ENCODE data around the gene SIN3B. TPM values are rescaled to one million over a fixed set of nuclear protein-coding genes. Genes with fewer than 3 reads are reported as not detected.

SIN3B gene
- total RNA-seq, 1 donor from 2014 or later = 17.7 TPM

Small RNAs within 50 kb of the gene (small RNA-seq; reads per million reads assigned to genes)
- gene AC008737.3 = not detected
- 0.51 reads per million, percentile 61 among the genes with 10 or more reads in this experiment for gene RN7SL823P
- gene RN7SL835P = not detected

Other genes starting within 250 kb of the SIN3B start
- 2.6 TPM for gene MED26, start 201.2 kb upstream of the SIN3B start, total RNA-seq
- 48.0 TPM for gene SMIM7, start 169.3 kb upstream of the SIN3B start, total RNA-seq
- 129 TPM for gene TMEM38A, start 168.3 kb upstream of the SIN3B start, total RNA-seq
- under 0.01 TPM for gene NWD1, start 109.6 kb upstream of the SIN3B start, total RNA-seq
- gene F2RL3, start 59.6 kb downstream of the SIN3B start, total RNA-seq = 0.52 TPM
- 3.7 TPM for gene CPAMD8, start 197.4 kb downstream of the SIN3B start, total RNA-seq
- 2.6 TPM for gene HAUS8, start 246.1 kb downstream of the SIN3B start, total RNA-seq
- gene MYO9B, start 246.4 kb downstream of the SIN3B start, total RNA-seq = 12.5 TPM